ENCODE data around the gene ZNF689.

ZNF689 gene

DNA sequence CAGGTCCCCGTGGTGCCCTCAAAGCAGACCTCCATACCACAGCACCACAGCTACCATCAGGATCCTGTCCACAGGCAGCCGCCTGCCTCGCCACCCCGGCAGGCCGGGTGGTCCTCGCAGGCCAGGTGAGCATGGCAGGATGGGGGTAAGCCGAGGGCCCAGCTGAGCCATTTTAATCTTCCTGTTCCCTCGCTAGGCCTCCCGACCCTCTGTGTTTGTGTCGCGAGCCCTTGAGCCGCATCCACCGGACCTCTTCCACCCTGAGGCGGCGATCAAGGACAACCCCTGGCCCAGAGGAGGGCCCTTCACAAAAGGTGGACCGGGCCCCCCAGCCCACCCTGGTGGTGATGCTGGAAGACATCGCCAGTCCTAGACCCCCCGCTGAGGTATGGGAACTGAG is 42.5 kb upstream of the ZNF689 start:
- no CpG with 5 or more reads among the region's 18 CpGs for WGBS, 2 donors (ENCODE audit: extremely low coverage in 2 of 2, insufficient read length in 2 of 2, insufficient replicate concordance in 1 of 2)
- Histone ChIP-seq H4K8ac (ENCODE audit: low read depth, low read length) (no peak overlapping the region), H3K9ac (ENCODE audit: low read depth, low read length, poor library complexity) (no peak overlapping the region), H3K23ac (ENCODE audit: low read depth, low read length, poor library complexity) (no peak overlapping the region), H3K4me3 (ENCODE audit: low read length in 2 of 2) (no peak overlapping the region), H3K14ac (ENCODE audit: low read length) (no peak overlapping the region), H3K27ac (replicated peaks; ENCODE audit: low read length) (no peak overlapping the region), H3K4me1 (ENCODE audit: control insufficient read depth in 2 of 2, insufficient read depth in 1 of 2, low read depth in 1 of 2, low read length in 2 of 2) (peaks cover 6 to 13% of the 10 kb centered on the region in 2 donors), H3K4me2 (ENCODE audit: insufficient read depth, low read length, poor library complexity, severe bottlenecking) (no peak overlapping the region), H2BK5ac (ENCODE audit: low read length) (peak overlapping the region; percentile 58), H2AK5ac (ENCODE audit: low read depth, low read length) (peak overlapping the region; percentile 49), H2BK120ac (ENCODE audit: low read depth, low read length) (no peak overlapping the region), H3K4ac (ENCODE audit: low read length) (no peak overlapping the region), H3K79me1 (ENCODE audit: low read depth, low read length) (peaks cover 5% of the 10 kb centered on the region), H3K36me3 (replicated peaks in 1 of 2; ENCODE audit: control insufficient read depth in 2 of 2, insufficient read depth in 2 of 2, low read length in 2 of 2) (peaks cover 19 to 47% of the 10 kb centered on the region in 2 donors), H4K91ac (ENCODE audit: low read depth, low read length, poor library complexity) (peak overlapping the region; percentile 99), H3K27me3 (ENCODE audit: control insufficient read depth in 3 of 3, insufficient read depth in 3 of 3, low read depth in 1 of 3, low read length in 3 of 3) (no peaks in the 10 kb centered on the region), H3K18ac (ENCODE audit: low read length) (no peak overlapping the region), H2AFZ (ENCODE audit: low read length) (no peak overlapping the region), H2BK12ac (ENCODE audit: low read length) (no peak overlapping the region), H2BK15ac (ENCODE audit: low read length) (no peak overlapping the region), H3K9me3 (replicated peaks in 1 of 2; ENCODE audit: control insufficient read depth in 2 of 2, insufficient read depth in 1 of 2, low read depth in 1 of 2, low read length in 2 of 2) (no peaks in the 10 kb centered on the region)
- no peak for DNase-seq (ENCODE audit: low spot score)

DNA sequence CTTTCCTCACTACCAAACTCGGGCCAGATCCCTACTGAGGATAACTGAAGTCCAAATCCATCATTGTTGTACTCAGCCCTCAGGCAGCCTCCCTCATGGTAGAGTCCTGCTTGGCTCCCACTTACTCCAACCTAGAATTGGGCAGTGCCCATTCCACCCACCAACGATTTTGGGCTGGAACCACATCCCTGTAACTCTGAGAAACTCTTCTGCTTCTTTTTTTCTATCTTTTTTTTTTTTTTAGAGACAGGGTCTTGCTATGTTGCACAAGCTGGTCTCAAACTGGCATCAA is 41.8 kb upstream of the ZNF689 start:
- H2BK5ac ChIP-seq (ENCODE audit: low read length) = peak overlapping the region; percentile 66
- H3K9me3 ChIP-seq (replicated peaks in 1 of 2; ENCODE audit: control insufficient read depth in 2 of 2, insufficient read depth in 1 of 2, low read depth in 1 of 2, low read length in 2 of 2) = no peaks in the 10 kb centered on the region
- H2BK12ac ChIP-seq (ENCODE audit: low read length) = no peak overlapping the region
- no peak overlapping the region for H3K9ac ChIP-seq (ENCODE audit: low read depth, low read length, poor library complexity)
- peak overlapping the region; percentile 83 for H3K4me2 ChIP-seq (ENCODE audit: insufficient read depth, low read length, poor library complexity, severe bottlenecking)
- no CpG with 5 or more reads among the region's 2 CpGs for WGBS, 2 donors (ENCODE audit: extremely low coverage in 2 of 2, insufficient read length in 2 of 2, insufficient replicate concordance in 1 of 2)
- H3K36me3 ChIP-seq (replicated peaks in 1 of 2; ENCODE audit: control insufficient read depth in 2 of 2, insufficient read depth in 2 of 2, low read length in 2 of 2) = peaks cover 19 to 46% of the 10 kb centered on the region in 2 donors
- no peak overlapping the region for H4K91ac ChIP-seq (ENCODE audit: low read depth, low read length, poor library complexity)
- no peak overlapping the region for H3K23ac ChIP-seq (ENCODE audit: low read depth, low read length, poor library complexity)
- H3K27ac ChIP-seq (replicated peaks; ENCODE audit: low read length) = peak overlapping the region; percentile 16
- peak overlapping the region; percentile 46 for H2AK5ac ChIP-seq (ENCODE audit: low read depth, low read length)
- H3K4me3 ChIP-seq (ENCODE audit: low read length in 2 of 2) = peak overlapping the region; percentile 88 to 90
- H2BK15ac ChIP-seq (ENCODE audit: low read length) = no peak overlapping the region
- peaks cover 0 to 2% (median 0%) of the 10 kb centered on the region in 3 experiments for H3K27me3 ChIP-seq (ENCODE audit: control insufficient read depth in 3 of 3, insufficient read depth in 3 of 3, low read depth in 1 of 3, low read length in 3 of 3)
- H3K18ac ChIP-seq (ENCODE audit: low read length) = peak overlapping the region; percentile 93
- H3K4me1 ChIP-seq (ENCODE audit: control insufficient read depth in 2 of 2, insufficient read depth in 1 of 2, low read depth in 1 of 2, low read length in 2 of 2) = peaks cover 5 to 8% of the 10 kb centered on the region in 2 donors
- peak overlapping the region; percentile 94 for H2AFZ ChIP-seq (ENCODE audit: low read length)
- H3K79me1 ChIP-seq (ENCODE audit: low read depth, low read length) = peaks cover 5% of the 10 kb centered on the region
- H3K14ac ChIP-seq (ENCODE audit: low read length) = peak overlapping the region; percentile 38
- no peak overlapping the region for H2BK120ac ChIP-seq (ENCODE audit: low read depth, low read length)
- H4K8ac ChIP-seq (ENCODE audit: low read depth, low read length) = no peak overlapping the region
- H3K4ac ChIP-seq (ENCODE audit: low read length) = peak overlapping the region; percentile 76
- no peak for DNase-seq (ENCODE audit: low spot score)

DNA sequence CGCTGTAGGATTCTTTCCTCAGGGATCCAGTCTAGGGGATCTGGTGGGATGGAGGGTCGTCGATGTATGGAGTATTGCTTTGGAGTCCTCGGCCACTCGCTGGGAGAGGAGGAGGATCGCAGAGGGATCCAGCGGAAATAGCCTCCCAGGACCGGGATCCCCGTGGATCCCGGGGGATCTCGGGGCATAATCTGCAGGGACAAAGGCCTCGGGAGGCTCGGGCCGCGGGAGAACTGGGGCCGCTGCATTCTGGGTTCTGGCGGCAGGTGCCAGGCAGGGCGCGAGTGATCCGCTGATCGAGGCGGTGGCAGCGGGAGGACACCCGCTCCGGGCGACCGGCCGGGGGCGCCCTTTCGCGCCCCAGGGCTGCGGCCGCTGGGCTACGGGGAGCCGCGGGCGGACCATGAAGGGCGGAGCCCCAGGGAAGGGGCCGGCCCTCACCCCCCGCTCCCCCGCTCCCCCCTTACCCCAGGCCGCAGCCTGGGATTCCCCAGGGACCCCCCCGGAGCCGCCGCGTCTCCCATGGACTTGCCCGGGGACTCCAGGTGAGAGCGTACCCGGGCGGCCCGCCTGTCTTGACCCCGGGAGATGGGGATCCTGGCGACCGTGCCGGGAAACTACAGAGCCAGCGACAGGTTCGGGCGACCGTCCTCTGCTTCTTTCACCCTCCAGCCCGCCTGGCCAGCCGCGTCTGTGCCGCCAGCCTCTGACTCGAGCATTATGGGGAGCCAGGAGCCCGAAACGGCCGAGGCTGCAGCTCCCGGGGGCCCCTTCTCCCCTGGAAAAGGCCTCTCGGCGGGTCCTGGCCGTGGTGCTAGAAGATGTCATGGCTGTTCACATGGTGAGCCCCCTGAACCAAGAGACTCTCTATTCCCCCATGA is 41.2 kb upstream of the ZNF689 start:
- Histone ChIP-seq H4K8ac (ENCODE audit: low read depth, low read length) (no peak overlapping the region), H3K14ac (ENCODE audit: low read length) (peak overlapping the region; percentile 90), H3K4me2 (ENCODE audit: insufficient read depth, low read length, poor library complexity, severe bottlenecking) (peak overlapping the region; percentile 83), H3K9me3 (replicated peaks in 1 of 2; ENCODE audit: control insufficient read depth in 2 of 2, insufficient read depth in 1 of 2, low read depth in 1 of 2, low read length in 2 of 2) (no peaks in the 10 kb centered on the region), H3K27me3 (ENCODE audit: control insufficient read depth in 3 of 3, insufficient read depth in 3 of 3, low read depth in 1 of 3, low read length in 3 of 3) (peaks cover 0 to 2% (median 0%) of the 10 kb centered on the region in 3 experiments), H3K23ac (ENCODE audit: low read depth, low read length, poor library complexity) (no peak overlapping the region), H3K36me3 (replicated peaks in 1 of 2; ENCODE audit: control insufficient read depth in 2 of 2, insufficient read depth in 2 of 2, low read length in 2 of 2) (peaks cover 19 to 40% of the 10 kb centered on the region in 2 donors), H3K79me1 (ENCODE audit: low read depth, low read length) (peaks cover 5% of the 10 kb centered on the region), H2BK5ac (ENCODE audit: low read length) (peak overlapping the region; percentile 66), H3K18ac (ENCODE audit: low read length) (peak overlapping the region; percentile 95), H3K9ac (ENCODE audit: low read depth, low read length, poor library complexity) (peak overlapping the region; percentile 70), H3K4me1 (ENCODE audit: control insufficient read depth in 2 of 2, insufficient read depth in 1 of 2, low read depth in 1 of 2, low read length in 2 of 2) (peaks cover 5% of the 10 kb centered on the region in 2 donors), H4K91ac (ENCODE audit: low read depth, low read length, poor library complexity) (no peak overlapping the region), H3K4ac (ENCODE audit: low read length) (peak overlapping the region; percentile 76), H2AK5ac (ENCODE audit: low read depth, low read length) (peak overlapping the region; percentile 67), H3K27ac (replicated peaks; ENCODE audit: low read length) (peak overlapping the region; percentile 74), H2BK120ac (ENCODE audit: low read depth, low read length) (no peak overlapping the region), H2AFZ (ENCODE audit: low read length) (peak overlapping the region; percentile 94), H2BK12ac (ENCODE audit: low read length) (no peak overlapping the region), H3K4me3 (ENCODE audit: low read length in 2 of 2) (peak overlapping the region; percentile 88 to 90), H2BK15ac (ENCODE audit: low read length) (no peak overlapping the region)
- no CpG with 5 or more reads among the region's 71 CpGs for WGBS, 2 donors (ENCODE audit: extremely low coverage in 2 of 2, insufficient read length in 2 of 2, insufficient replicate concordance in 1 of 2)
- no peak for DNase-seq (ENCODE audit: low spot score)

DNA sequence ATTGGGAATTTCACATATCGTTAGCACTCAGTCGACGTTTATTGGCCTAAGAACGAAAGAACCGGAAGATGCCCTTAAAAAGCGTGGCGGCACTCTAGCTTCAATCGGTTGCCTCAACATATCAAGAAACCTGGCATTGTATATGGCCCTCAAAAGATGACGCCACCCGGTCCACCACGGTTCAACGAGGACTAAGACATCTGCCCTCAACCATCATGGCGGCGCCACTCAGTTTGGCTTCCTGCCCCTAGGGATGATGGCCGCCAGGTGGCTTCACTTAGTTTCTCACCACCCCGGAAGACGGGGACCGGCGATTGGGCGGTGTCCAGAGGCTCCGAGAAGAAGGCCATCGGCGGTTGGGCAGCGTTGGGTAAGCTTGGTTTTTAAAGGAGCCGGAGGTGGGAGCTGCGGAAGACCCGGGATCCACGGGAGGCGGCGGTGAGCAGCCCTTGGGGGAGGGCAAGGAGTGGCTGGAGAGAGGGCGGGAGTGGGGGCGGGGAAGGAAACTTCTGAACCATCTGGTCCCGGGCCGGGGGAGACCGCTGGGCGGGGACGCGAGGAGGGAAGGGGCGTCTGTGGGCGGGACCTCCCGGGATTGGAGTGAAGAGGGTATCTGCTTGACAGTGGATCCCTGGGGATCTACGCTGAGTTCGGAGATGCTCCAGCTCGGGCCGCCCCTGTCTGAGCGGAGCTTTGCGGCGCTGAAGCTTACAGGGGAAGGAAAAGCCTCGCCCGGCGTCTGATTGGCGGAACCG is 40.4 kb upstream of the ZNF689 start, which contains the start of gene PRR14:
Gene PRR14, plus strand, starts transcription at position 592 of the 755 bp plus-strand sequence. CDS start 686 bp downstream, outside the sequence.
- no peak within 1 kb of the TSS for H4K91ac ChIP-seq (ENCODE audit: low read depth, low read length, poor library complexity)
- no peak within 1 kb of the TSS for H2BK12ac ChIP-seq (ENCODE audit: low read length)
- H3K23ac ChIP-seq (ENCODE audit: low read depth, low read length, poor library complexity) = no peak within 1 kb of the TSS
- no CpG with 5 or more reads among the region's 53 CpGs for WGBS, 2 donors (ENCODE audit: extremely low coverage in 2 of 2, insufficient read length in 2 of 2, insufficient replicate concordance in 1 of 2)
- H3K36me3 ChIP-seq (replicated peaks in 1 of 2; ENCODE audit: control insufficient read depth in 2 of 2, insufficient read depth in 2 of 2, low read length in 2 of 2) = peaks cover 14 to 32% of the 10 kb centered on the region in 2 donors
- peak within 1 kb of the TSS; percentile 74 for H3K27ac ChIP-seq (replicated peaks; ENCODE audit: low read length)
- H2AK5ac ChIP-seq (ENCODE audit: low read depth, low read length) = peak within 1 kb of the TSS; percentile 98
- H3K9ac ChIP-seq (ENCODE audit: low read depth, low read length, poor library complexity) = peak within 1 kb of the TSS; percentile 70
- H3K4me2 ChIP-seq (ENCODE audit: insufficient read depth, low read length, poor library complexity, severe bottlenecking) = peak within 1 kb of the TSS; percentile 83
- H3K4ac ChIP-seq (ENCODE audit: low read length) = peak within 1 kb of the TSS; percentile 76
- H4K8ac ChIP-seq (ENCODE audit: low read depth, low read length) = peak within 1 kb of the TSS; percentile 53
- peak within 1 kb of the TSS; percentile 96 for H2BK15ac ChIP-seq (ENCODE audit: low read length)
- H2BK5ac ChIP-seq (ENCODE audit: low read length) = peak within 1 kb of the TSS; percentile 66
- H3K27me3 ChIP-seq (ENCODE audit: control insufficient read depth in 3 of 3, insufficient read depth in 3 of 3, low read depth in 1 of 3, low read length in 3 of 3) = peaks cover 0 to 2% (median 0%) of the 10 kb centered on the region in 3 experiments
- H3K18ac ChIP-seq (ENCODE audit: low read length) = peak within 1 kb of the TSS; percentile 95
- no peaks in the 10 kb centered on the region for H3K9me3 ChIP-seq (replicated peaks in 1 of 2; ENCODE audit: control insufficient read depth in 2 of 2, insufficient read depth in 1 of 2, low read depth in 1 of 2, low read length in 2 of 2)
- H3K4me1 ChIP-seq (ENCODE audit: control insufficient read depth in 2 of 2, insufficient read depth in 1 of 2, low read depth in 1 of 2, low read length in 2 of 2) = peaks cover 5% of the 10 kb centered on the region in 2 donors
- H3K14ac ChIP-seq (ENCODE audit: low read length) = peak within 1 kb of the TSS; percentile 90
- H2AFZ ChIP-seq (ENCODE audit: low read length) = peak within 1 kb of the TSS; percentile 94
- H2BK120ac ChIP-seq (ENCODE audit: low read depth, low read length) = no peak within 1 kb of the TSS
- peaks cover 5% of the 10 kb centered on the region for H3K79me1 ChIP-seq (ENCODE audit: low read depth, low read length)
- peak; percentile 97 for DNase-seq (ENCODE audit: low spot score)
- H3K4me3 ChIP-seq (ENCODE audit: low read length in 2 of 2) = peak within 1 kb of the TSS; percentile 88 to 90

All from neuronal stem cell (in vitro differentiated cells).